NB4 (cell line): ENCODE data around the gene UBASH3A.

Experiments
- CTCF ChIP-seq: IDR thresholded peaks from one replicate; pipeline ENCODE4 v1.5.1; 2012; ENCODE audit warnings: low read depth, low read length
- MYC ChIP-seq: IDR thresholded peaks from 2 replicates; pipeline ENCODE4 v1.6.1; 2011; ENCODE audit warnings: low read depth, low read length
- POLR2A ChIP-seq: IDR thresholded peaks from 2 replicates; pipeline ENCODE4 v1.6.1; 2011; ENCODE audit warnings: mild to moderate bottlenecking; ENCODE audit not compliant: insufficient read length; ENCODE audit errors: extremely low read depth

- TF ChIP-seq CTCF, result no peak
- TF ChIP-seq POLR2A, result no peak
- TF ChIP-seq MYC, result no peak
Measured at GRCh38 chr21:42448686-42449085, 45.0 kb downstream of the UBASH3A start.
